OCI-LY3 (cell line): ENCODE data around the gene TOMM70.

Experiments used
- CTCF ChIP-seq: fragments of 200-600, 300-600 bp; sonication (generic); IDR thresholded peaks from 2 replicates; pipeline ENCODE4 v1.5.1; 2014; ENCODE audit warnings: antibody characterized with exemption, low read length, low read depth
- EZH2phosphoT487 ChIP-seq: fragments of 200-600 bp; shearing (Covaris generic); IDR thresholded peaks from 2 replicates; pipeline ENCODE4 v1.6.1; 2018; ENCODE audit warnings: antibody characterized with exemption, mixed run types, low read depth

DNA sequence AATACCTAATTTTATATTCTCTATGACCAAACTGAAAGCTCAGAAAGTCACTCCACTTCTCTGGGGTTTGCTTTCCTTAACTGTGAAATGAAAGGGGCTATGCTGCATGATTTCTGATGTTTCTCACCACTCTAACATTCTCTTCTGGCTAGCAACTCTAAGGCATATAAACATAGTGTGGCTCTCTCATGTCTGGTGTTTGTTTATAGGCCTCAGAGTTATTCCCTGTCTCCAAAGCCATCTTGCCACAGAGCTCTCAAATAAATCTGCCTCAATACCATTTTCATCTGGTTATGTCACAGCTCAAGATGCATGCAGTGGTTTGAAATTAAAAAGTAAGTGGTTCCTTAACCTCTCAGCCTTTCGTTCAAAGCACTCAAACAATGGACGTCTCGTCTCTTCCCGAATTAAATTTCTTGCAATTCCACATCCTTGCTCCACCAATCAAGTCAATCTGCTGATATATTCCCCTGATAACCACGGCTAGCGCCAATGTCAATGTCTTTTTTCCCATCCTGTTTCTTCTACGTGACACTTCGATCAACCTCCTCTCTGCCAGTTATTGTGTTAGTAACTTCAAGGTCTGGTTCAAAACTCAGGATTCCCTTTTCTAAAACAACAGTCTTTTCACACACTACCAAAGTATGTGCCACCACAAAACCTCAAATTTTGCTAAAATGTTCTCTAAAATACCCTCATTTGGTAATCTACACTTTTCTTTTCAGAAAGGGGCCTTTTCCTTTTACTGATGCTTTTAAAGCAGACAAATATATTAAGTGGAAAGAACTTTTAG lies 16.0 kb downstream of the TOMM70 start:
- TF ChIP-seq CTCF: no peak
- TF ChIP-seq EZH2phosphoT487: no peak
